M059J (cell line): Measurements from ENCODE around the gene IYD. TPM values are rescaled to one million over a fixed set of nuclear protein-coding genes. Genes with fewer than 3 reads are reported as not detected.

Source experiments
- DNase-seq: peaks from one replicate; pipeline ENCODE4 v3.0.0-alpha.2; 2012; ENCODE audit warnings: low read depth
- total RNA-seq: library from RNA; depleted of rRNA; stranded (reverse); fragments of >200 nt; shearing (Covaris generic); gene quantifications from 2 replicates; pipeline ENCODE4 v1.2.3, GENCODE V29; 2014; rRNA removed

The IYD gene, protein sequence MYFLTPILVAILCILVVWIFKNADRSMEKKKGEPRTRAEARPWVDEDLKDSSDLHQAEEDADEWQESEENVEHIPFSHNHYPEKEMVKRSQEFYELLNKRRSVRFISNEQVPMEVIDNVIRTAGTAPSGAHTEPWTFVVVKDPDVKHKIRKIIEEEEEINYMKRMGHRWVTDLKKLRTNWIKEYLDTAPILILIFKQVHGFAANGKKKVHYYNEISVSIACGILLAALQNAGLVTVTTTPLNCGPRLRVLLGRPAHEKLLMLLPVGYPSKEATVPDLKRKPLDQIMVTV
- total RNA-seq, result not detected in 2 replicates

GRCh38 chr6:150368762-150369161, at the start of gene IYD:
IYD (plus strand) TSS chr6:150369012; CDS start chr6:150369032, 20 bp downstream.
- DNase-seq, result no peak

DNA sequence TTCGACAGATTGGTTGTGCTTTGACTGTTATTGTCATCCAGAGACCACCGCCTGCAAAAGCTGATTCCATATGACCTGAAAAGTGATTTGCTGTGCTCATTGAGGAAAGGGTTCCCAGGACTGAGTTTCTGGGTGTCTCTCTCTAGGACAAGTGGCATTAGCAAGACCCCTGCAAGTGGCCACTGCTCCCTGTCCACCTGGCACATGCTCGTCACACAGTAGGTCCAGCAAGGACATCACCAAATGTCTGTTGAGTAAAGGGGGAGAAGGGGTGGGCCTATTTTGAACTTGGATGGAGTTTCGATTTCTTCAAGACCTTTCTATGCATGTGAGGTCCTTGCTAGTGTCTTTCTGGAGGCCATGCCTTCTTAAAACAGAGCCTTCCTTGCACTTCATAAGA, 48.9 kb upstream of the IYD start:
- no peak for DNase-seq

DNA sequence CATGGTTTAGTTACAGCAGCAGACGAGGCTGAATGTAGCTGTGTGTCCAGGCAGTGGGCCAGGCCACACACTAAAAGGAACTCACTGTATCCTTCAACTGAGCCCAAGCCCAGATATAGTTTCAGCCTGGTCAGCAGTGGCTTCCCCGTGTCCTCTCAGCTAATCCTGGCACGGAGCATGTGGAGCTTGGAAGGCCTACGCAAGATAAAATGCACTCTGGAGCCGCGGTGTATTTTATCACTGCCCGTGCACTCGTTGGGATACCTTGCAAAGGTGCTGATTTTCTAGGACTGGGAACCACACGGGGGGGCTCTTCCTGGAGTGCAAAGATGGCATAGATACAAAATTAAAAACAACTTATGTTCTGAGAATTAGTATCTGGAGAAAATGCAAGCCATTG, 48.4 kb upstream of the IYD start:
- DNase-seq, result no peak

DNA sequence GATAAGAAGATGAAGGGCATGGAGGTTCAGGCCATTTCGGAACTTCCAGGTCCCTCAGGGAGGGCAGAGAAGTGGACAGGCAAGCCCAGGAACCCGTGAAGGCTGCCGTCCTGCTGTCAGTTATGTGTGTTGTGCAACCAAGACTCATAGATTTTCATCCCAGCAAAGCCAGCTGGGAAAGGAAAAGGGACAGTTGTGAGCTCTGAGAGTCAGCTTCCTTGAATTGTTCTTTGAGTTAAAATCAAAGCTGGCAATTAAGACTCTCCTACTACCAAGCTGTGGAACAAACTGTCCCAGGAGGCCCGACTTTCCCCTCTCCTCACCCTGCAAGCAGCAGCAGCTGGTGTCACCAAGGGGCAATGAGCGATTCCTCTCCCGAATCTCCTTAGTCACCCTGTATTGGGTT, 46.3 kb upstream of the IYD start:
- no peak for DNase-seq

DNA sequence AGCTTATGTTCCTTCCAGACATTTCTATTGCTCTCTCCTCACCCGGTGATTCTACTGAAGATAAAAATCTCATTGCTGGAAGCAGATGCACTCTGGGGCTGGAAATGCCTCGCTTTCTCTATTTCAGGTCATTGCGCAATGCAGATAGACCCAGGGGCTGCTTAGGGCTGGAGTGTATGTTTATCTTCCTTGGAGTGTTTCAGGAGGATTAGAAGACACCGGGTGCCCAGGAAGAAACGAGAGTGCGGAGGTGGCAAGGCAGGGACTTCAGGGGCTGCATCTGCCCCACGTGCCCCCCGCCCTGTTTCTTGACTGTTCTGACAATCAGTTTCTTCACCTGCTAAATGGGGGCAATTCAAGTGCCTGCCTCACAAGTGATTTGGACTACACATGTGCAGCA, 45.6 kb upstream of the IYD start:
- DNase-seq, result no peak

DNA sequence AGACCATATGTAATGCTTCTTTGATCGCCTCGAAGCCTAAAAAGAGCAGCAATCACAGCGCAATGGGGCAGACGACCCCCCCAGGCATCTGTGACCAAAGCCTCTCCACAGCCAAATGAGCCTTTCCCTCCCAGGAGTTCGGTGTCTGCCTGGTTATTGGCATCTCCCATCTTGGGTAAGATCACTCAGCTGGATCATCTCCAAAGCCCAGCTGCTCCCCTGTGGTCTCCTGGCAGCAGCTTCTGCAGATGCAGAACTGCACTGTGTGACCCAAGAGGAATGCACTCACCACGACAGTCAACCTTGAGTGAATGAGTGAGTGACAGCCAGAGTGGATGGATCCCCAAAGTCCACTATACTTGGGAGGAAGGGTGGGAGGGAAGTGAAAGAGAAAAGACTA, 44.8 kb upstream of the IYD start:
- no peak for DNase-seq

GRCh38 chr6:150325066-150325772, 43.6 kb upstream of the IYD start:
- peak; percentile 30 for DNase-seq

DNA sequence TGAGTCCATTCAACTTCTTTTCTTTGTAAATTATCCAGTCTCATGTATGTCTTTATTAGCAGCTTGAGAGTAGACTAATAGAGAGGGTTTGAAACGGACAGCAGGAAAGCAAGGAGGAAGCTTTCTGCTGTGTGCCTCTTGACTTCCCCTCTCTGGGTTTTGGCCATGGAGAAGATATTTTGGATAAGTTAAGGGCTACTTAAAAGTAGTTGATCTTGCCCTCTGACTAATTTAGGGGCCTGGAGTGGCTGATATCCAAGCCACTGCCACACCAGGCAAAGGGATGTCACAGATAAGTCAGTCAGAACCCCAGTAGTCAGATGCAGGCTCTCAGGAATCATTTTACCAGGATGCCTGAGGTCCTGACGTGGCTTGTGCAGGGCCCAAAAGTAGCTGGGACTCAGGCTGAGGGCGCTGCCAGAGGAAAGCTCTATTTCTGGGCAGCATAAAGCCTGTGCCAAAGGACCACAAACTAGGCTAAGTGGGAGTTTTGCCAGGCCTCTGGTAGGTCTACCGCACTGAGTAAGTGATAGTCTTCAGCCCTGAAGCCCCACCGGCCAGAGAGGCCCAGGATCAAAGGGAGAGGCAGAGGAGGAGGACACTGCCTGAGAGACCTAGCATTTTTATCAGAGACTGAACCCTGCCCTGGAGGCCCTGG, 41.6 kb upstream of the IYD start:
- DNase-seq, result peak; percentile 22

DNA sequence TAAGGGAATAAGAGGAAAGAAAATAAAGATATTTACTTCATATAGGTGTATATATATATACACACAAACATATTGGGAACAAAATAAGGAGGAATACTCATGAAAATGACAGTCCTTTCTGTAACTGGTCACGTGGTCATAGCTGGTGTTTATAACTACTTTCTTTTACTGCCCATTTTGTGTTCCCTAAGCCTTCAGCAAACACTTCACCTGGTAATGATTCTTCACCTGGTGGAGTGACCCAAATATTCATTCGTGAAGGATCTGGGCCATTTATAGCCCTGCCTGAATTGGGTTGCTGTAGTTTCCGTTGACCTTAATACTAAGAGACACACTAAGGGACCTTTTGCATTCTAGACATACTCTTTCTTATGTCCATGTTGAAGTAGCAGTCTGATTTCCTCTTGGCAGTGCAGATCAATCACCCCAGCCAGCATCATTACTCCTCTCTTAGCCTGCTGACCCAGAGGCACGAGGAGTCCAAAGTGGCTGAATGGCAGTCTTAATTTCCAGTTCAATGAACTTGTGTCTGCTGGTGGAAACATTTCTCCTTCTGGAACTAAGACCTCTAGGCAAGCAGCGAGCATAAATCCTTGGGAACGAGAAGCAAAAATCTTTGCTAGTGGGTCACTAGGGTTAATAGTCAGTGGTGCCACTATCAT, 39.9 kb upstream of the IYD start:
- DNase-seq, result no peak

DNA sequence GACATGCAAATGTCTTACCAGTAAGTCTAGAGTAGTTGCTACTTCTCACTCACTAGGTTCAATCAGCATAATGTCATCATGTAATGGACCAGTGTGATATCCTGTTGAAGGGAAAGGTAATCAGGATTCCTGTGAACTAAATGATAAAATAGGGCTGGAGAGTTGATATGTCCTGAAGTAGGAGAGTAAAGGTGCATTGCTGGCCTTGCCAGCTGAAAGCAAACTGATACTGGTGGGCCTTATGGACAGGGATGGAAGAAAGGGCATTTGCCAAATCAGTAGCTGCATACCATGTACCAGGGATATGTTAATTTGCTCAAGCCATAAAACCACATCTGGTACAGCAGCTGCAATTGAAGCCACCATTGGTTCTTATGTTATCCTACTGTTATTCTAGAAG, 37.5 kb upstream of the IYD start:
- DNase-seq, result no peak

DNA sequence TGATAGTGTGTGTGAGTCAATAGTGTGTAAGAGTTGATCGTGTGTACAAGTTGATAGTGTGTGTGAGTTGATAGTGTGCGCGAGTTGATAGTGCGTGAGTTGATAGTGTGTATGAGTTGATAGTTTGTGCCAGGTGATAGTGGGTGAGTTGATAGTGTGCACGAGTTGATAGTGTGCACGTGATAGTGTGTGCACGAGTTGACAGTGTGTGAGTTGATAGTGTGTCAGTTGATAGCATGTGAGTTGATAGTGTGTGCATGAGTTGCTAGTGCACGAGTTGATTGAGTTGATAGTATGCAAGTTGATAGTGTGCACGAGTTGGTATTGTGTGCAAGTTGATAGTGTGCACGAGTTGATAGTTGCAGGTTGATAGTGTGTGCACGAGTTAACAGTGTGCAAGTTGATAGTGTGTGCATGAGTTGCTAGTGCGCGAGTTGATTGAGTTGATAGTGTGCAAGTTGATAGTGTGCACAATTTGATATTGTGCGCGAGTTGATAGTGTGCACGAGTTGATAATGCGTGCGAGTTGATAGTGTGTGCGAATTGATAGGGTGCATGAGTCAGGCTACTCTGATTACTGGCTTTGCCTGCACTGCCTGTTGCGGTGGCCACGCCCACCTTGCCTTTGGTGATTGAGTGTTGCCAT, 35.8 kb upstream of the IYD start:
- DNase-seq, result no peak

GRCh38 chr6:150333585-150333941, 35.2 kb upstream of the IYD start:
- DNase-seq, result no peak

DNA sequence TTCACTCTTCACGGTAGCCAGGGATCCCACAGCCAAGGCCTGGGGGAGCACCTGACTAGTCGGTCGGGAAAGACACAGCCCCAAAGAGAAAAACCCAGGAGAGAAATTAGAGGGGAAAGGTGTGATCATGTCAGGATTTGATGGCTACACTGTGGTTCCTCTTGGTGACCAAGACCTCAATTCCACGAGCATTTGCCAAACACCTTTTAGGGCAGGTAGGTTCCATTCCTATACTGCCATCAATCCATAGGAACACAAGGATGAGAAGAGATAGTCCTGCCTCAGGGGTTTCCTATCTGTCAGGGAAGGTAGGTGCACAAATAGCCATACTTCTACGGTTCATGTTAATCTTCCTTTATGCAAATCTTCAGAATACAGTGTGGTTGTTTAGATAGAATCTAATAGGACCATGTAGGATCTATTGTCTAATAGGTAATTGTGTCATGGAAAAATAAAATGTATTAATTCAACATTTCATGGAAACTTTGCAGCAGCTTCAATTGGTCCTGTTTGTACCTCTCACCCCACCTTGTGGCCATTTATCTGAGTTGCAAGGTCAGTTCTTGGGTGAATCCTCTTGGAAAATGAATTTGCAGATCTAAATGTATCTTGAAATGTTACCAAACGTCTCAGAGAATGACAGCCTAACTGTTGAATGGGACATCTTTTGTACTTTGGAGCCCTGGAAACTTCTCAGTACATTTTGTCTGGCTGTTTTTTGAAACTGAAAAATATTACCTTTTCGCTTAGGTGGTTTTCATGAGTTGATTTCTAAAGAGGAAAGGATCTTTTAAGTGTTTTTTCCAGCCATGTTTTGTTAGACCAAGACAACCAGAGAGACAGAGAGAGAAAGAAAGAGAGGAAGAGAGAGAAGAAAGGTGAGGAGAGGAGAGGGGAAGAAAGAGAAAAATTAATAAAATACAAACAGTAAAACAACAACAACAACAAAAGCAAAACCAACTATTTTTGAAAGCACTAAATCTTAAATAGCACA, 33.7 kb upstream of the IYD start:
- DNase-seq, result peak; percentile 43

GRCh38 chr6:150336299-150336698, 32.5 kb upstream of the IYD start:
- DNase-seq, result peak; percentile 43

GRCh38 chr6:150336708-150337107, 32.1 kb upstream of the IYD start:
- DNase-seq, result no peak

- DNase-seq, result no peak
Observed at GRCh38 chr6:150342126-150342525, 26.7 kb upstream of the IYD start.

DNA sequence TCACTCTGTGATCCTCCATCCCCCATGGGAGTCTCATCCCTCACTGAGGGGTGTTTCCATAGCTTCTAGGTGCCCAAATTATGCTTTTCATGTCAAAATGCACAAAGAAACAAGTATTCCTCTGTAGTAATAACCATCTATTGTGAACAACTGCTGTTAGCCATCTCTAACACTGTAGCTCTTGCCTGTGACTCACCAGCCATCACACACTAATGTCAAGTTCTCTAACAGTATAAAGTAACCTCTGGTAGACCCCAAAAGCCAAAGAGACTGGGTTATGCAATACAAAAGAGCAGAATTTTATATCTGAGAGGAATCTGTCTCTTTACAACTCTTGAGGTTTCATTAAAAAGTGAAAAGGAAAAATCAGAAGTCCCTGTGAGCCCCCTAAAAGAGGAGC, 25.4 kb upstream of the IYD start:
- no peak for DNase-seq

GRCh38 chr6:150345781-150346180, 23.0 kb upstream of the IYD start:
- peak; percentile 39 for DNase-seq

DNA sequence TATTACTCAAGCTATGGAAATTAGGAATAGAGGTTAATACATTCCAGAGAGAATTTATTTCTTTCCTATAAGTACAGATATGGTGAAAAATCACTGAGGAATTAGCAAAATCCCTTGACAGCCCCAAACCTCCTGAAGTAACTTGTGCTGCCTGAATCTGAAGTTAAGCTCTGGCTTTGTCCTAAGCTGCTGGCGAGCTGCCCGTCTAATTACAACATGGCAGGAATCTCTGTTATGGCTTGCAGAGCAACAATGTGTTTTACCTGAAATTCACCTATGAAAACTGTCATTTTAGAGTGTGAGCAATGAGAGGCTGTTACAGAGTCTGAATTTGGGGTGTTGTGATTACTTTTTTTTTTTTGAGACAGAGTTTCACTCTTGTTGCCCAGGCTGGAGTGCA, 22.5 kb upstream of the IYD start:
- DNase-seq, result no peak

- DNase-seq, result no peak
Observed at GRCh38 chr6:150347845-150348244, 21.0 kb upstream of the IYD start.

GRCh38 chr6:150349546-150349945, 19.3 kb upstream of the IYD start:
- no peak for DNase-seq
